ENCODE measurements around the gene CCR7.
"Not testable (repeated sequence)": the region's sequence is repeated elsewhere in the genome, so short reads cannot be mapped to it uniquely, and the experiment has no call there.

The CCR7 gene

DNA sequence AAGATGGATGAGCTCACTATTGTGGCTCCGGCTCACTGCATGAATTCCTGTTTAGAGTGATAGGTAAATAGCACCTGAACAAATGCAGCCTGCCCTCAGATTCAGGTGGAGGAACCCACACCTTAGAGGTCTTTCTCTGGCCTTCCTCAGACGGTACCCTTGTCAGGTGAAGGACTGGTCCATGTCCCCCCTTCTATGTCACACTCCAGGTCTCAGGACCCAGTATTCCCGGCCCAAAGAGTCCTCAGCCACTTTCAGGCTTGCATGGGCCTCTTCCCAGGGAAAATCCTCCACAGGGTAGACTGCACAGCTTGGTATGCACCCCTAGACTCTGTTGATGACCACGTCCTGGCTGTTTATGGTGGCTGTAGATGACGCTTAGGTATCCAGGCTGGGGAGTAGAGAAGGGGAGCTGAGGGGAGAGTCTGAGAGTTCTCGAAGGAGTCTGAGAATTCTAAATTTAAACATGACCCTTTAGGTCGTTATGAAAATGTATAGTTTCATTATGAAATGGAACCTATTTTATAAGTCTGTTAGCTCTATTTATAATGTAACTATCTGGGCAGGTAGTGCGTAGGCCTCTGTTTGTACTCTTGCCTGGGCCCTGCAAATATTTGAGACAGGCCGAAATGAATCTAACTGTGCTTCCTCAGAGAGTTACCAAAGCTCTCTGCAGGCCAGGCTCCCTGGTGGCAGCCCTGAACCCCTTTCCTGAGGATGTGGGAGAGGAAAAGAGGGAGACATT is 32.5 kb upstream of the CCR7 start:
- no peak for DNase-seq (ENCODE audit: low read depth in 4 of 4, low spot score in 1 of 4)

DNA sequence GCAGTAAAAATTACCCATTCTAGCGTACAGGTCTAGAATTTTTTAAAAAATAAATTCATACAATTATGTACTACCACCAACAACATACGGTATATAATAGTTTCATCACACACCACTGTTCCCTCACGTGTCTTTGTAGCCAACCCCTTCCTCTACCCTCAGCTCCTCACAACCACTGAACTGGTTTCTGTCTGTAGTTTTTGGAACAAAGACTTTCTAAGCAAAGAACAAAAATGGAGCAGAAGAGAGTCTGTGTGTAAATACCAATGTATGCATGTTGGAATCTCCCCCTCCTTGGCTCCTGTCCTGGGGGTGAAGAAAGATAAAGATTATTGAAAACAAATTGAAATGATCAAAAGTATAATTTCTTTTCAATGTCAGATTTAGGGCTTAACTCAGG is 31.9 kb upstream of the CCR7 start:
- DNase-seq (ENCODE audit: low read depth in 4 of 4, low spot score in 1 of 4), result no peak

GRCh38 chr17:40596261-40596919 is 31.1 kb upstream of the CCR7 start:
- no peak for DNase-seq (ENCODE audit: low read depth in 4 of 4, low spot score in 1 of 4)

DNA sequence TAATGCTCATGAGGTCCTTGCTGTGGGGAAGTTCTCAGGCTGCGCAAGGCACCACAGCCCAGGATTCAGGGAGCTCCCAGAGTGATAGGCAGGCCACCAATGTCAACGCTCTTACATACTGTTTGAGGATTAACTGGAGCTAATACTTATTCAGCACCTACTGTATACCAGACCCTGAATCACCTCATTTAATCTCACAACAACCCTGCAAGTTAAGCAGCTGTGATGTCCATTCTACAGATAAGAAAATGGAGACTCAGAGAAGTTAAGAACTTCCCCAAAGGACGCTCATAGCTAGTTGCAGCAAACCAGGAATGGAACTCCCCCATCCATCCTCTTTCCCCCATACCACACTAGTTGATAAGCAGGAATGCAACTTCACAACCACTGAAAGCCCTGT is 25.5 kb upstream of the CCR7 start:
- no peak for DNase-seq (ENCODE audit: low read depth in 4 of 4, low spot score in 1 of 4)

GRCh38 chr17:40588552-40588951 is 23.3 kb upstream of the CCR7 start:
- no peak for DNase-seq (ENCODE audit: low read depth in 4 of 4, low spot score in 1 of 4)

DNA sequence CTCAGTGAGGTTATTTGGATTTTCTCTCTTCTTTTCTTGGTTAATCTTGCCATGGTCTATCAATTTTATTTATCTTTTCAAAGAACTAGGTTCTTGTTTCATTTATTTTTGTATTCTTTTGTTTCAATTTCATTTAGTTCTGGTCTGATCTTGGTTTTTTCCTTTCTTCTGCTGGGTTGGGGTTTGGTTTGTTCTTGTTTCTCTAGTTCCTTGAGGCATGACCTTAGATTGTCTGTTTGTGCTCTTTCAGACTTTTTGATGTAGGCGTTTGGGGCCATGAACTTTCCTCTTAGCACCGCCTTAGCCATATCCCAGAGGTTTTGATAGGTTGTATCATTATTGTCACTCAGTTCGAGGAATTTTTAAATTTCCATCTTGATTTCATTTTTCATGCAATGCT is 21.0 kb upstream of the CCR7 start:
- not testable (repeated sequence) for DNase-seq (ENCODE audit: low read depth in 4 of 4, low spot score in 1 of 4)

- DNase-seq (ENCODE audit: low read depth in 4 of 4, low spot score in 1 of 4), result not testable (repeated sequence)
Measured at GRCh38 chr17:40584950-40585349, 19.7 kb upstream of the CCR7 start.

- no peak for DNase-seq (ENCODE audit: low read depth in 4 of 4, low spot score in 1 of 4)
Measured at GRCh38 chr17:40582328-40582901, 17.1 kb upstream of the CCR7 start.

GRCh38 chr17:40580140-40580539 is 14.9 kb upstream of the CCR7 start:
- no peak for DNase-seq (ENCODE audit: low read depth in 4 of 4, low spot score in 1 of 4)

- no peak for DNase-seq (ENCODE audit: low read depth in 4 of 4, low spot score in 1 of 4)
Measured at GRCh38 chr17:40579471-40579870, 14.2 kb upstream of the CCR7 start.

- DNase-seq (ENCODE audit: low read depth in 4 of 4, low spot score in 1 of 4), result no peak
Measured at GRCh38 chr17:40577611-40578065, 12.4 kb upstream of the CCR7 start.

DNA sequence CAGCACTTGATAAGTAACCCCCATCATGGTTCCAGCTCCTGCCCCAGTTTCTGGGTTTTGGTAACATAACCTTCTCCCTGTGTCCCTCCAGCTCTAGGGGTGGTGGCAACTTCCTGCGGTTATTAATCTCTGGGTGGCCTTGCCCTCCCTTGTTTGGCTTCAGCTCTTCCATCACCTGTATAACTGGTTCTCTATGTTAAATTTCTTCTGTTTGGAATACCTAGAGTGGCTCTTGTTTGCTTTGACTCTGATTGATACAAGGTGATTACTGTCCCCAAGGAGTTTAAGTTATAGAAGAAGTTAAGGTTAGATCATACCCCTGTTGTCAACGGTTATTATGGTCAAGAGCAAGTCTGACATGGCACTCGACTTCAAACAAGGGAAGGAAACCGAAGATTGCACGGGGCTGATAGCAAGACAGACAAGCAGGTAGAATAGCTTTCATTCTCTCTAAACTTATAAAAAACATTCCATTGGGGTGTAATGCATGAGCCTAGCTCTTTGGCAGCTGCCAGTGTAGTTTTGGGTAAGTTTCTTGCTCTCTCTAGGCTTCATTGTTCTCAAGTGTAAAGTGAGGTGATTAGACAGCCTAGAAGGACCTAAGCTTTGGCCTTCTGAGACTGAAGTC is 11.0 kb upstream of the CCR7 start:
- DNase-seq (ENCODE audit: low read depth in 4 of 4, low spot score in 1 of 4), result no peak

- no peak for DNase-seq (ENCODE audit: low read depth in 4 of 4, low spot score in 1 of 4)
Measured at GRCh38 chr17:40574292-40574691, 9.0 kb upstream of the CCR7 start.

GRCh38 chr17:40572245-40572993 is 7.1 kb upstream of the CCR7 start:
- not testable (repeated sequence) for DNase-seq (ENCODE audit: low read depth in 4 of 4, low spot score in 1 of 4)

- DNase-seq (ENCODE audit: low read depth in 4 of 4, low spot score in 1 of 4), result no peak
Measured at GRCh38 chr17:40568074-40568836, 3.0 kb upstream of the CCR7 start.

DNA sequence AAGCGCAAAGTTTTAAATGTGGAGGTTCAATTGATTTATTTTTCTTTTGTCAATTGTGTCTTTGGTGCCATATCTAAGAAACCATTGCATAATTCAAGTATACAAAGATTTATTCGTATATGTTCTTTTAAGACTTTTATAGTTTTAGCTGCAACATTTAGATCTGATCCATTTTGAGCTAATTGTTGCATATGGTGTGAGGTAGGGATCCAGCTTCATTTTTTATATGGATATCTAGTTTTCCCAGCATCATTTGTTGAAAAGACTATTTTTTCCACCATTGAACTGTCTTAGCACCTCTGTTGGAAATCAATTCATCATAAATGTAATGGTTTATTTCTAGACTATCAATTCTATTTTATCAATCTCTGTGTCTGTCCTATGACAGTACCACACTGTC is 2.1 kb upstream of the CCR7 start:
- DNase-seq (ENCODE audit: low read depth in 4 of 4, low spot score in 1 of 4), result no peak

- DNase-seq (ENCODE audit: low read depth in 4 of 4, low spot score in 1 of 4), result no peak
Measured at GRCh38 chr17:40565769-40566409, 617 bp upstream of the CCR7 start.

GRCh38 chr17:40564195-40564882 is 933 bp downstream of the CCR7 start:
- no peak for DNase-seq (ENCODE audit: low read depth in 4 of 4, low spot score in 1 of 4)

Measured in stimulated activated CD4-positive, alpha-beta T cell treated with anti-CD3 and anti-CD28 coated beads, Interleukin-1b, Interleukin-23, amount 100 ng/mL, for 24 hours (primary cell).